Measurements from ENCODE around the gene ALPL.

GRCh38 chr1:21518774-21519455, 9.7 kb downstream of the ALPL start:
- TF ChIP-seq POLR2AphosphoS5 (IDR thresholded peaks at IDR 0.05; ENCODE audit: low read depth, low read length) (no peak), POLR2A (IDR thresholded peaks at IDR 0.05; ENCODE audit: low read depth, low read length) (no peak), TAF1 (IDR thresholded peaks at IDR 0.05; ENCODE audit: low read depth, low read length) (no peak), PAX5 (IDR thresholded peaks at IDR 0.05; ENCODE audit: insufficient read depth, low read length, severe bottlenecking) (no peak), SPI1 (IDR thresholded peaks at IDR 0.05; ENCODE audit: low read depth, low read length) (no peak), POU2F2 (IDR thresholded peaks at IDR 0.05; ENCODE audit: low read depth, low read length) (no peak)
